GM12872 (cell line): ENCODE data around the gene NAALADL1.

Experiments
- TF ChIP-seq, protein P1 (sequence below): IDR thresholded peaks from 3 replicates; pipeline ENCODE4 v1.5.1; 2011; ENCODE audit warnings: low read depth, mild to moderate bottlenecking, low read length, moderate library complexity; ENCODE audit not compliant: insufficient read depth

Gene NAALADL1

DNA sequence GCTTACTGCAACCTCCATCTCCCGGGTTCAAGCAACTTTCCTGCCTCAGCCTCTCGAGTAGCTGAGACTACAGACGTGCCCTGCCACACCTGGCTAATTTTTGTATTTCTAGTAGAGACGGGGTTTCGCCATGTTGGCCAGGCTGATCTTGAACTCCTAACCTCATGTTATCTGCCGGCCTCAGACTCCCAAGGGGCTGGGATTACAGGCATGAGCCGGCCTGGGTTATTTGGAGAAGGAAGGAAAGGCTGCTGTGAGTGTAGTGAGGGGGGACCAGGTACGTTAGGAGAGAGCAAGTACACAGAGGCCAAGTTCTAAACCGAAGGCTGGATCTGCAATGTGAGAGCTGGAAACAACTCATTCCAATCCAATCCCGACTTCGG, 62.0 kb downstream of the NAALADL1 start:
- TF ChIP-seq, protein P1, sequence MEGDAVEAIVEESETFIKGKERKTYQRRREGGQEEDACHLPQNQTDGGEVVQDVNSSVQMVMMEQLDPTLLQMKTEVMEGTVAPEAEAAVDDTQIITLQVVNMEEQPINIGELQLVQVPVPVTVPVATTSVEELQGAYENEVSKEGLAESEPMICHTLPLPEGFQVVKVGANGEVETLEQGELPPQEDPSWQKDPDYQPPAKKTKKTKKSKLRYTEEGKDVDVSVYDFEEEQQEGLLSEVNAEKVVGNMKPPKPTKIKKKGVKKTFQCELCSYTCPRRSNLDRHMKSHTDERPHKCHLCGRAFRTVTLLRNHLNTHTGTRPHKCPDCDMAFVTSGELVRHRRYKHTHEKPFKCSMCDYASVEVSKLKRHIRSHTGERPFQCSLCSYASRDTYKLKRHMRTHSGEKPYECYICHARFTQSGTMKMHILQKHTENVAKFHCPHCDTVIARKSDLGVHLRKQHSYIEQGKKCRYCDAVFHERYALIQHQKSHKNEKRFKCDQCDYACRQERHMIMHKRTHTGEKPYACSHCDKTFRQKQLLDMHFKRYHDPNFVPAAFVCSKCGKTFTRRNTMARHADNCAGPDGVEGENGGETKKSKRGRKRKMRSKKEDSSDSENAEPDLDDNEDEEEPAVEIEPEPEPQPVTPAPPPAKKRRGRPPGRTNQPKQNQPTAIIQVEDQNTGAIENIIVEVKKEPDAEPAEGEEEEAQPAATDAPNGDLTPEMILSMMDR, result no peak
